T-helper 1 cell treated with Interleukin-12 subunit alpha and Interleukin-12 subunit beta and Interleukin-4 antibody, amounts not matched to agents 30 μg/mL and 1 μg/mL, for 36 hours (primary cell): ENCODE measurements around the gene GNB1.

Experiments
- H3K27ac Mint-ChIP-seq: one replicate; pipeline ENCODE4 v1.8.0; 2021; ENCODE audit warnings: mild to moderate bottlenecking, mixed read lengths
- H3K27me3 Mint-ChIP-seq: one replicate; pipeline ENCODE4 v1.8.0; 2021; ENCODE audit warnings: low read depth, mixed read lengths
- H3K36me3 Mint-ChIP-seq: one replicate; pipeline ENCODE4 v1.8.0; 2021; ENCODE audit warnings: low read depth, mixed read lengths
- H3K4me1 Mint-ChIP-seq: one replicate; pipeline ENCODE4 v1.8.0; 2021; ENCODE audit warnings: low read depth, mixed read lengths
- H3K4me3 Mint-ChIP-seq: one replicate; pipeline ENCODE4 v1.8.0; 2021; ENCODE audit warnings: mild to moderate bottlenecking, moderate library complexity, mixed read lengths
- H3K9me3 Mint-ChIP-seq: one replicate; pipeline ENCODE4 v1.8.0; 2021; ENCODE audit warnings: mixed read lengths

Gene GNB1

GRCh38 chr1:1794999-1795398 is 95.9 kb downstream of the GNB1 start:
- peaks cover 5% of the 10 kb centered on the region for H3K4me1 Mint-ChIP-seq
- H3K9me3 Mint-ChIP-seq = no peaks in the 10 kb centered on the region
- H3K36me3 Mint-ChIP-seq = peaks cover 44% of the 10 kb centered on the region
- no peaks in the 10 kb centered on the region for H3K27me3 Mint-ChIP-seq
- no peak overlapping the region for H3K27ac Mint-ChIP-seq
- no peak overlapping the region for H3K4me3 Mint-ChIP-seq

- Mint-ChIP-seq H3K36me3 (peaks cover 49% of the 10 kb centered on the region), H3K4me1 (peaks cover 5% of the 10 kb centered on the region), H3K9me3 (no peaks in the 10 kb centered on the region), H3K27ac (peak overlapping the region; percentile 12), H3K27me3 (no peaks in the 10 kb centered on the region), H3K4me3 (no peak overlapping the region)
Observed at GRCh38 chr1:1793481-1794244, 97.2 kb downstream of the GNB1 start.

- H3K4me1 Mint-ChIP-seq = peaks cover 7% of the 10 kb centered on the region
- peaks cover 60% of the 10 kb centered on the region for H3K36me3 Mint-ChIP-seq
- H3K27ac Mint-ChIP-seq = peak overlapping the region; percentile 26
- H3K4me3 Mint-ChIP-seq = no peak overlapping the region
- no peaks in the 10 kb centered on the region for H3K9me3 Mint-ChIP-seq
- no peaks in the 10 kb centered on the region for H3K27me3 Mint-ChIP-seq
Observed at GRCh38 chr1:1788646-1789431, 102.0 kb downstream of the GNB1 start.

GRCh38 chr1:1788136-1788535 is 102.8 kb downstream of the GNB1 start:
- H3K4me1 Mint-ChIP-seq = peaks cover 7% of the 10 kb centered on the region
- H3K27ac Mint-ChIP-seq = no peak overlapping the region
- no peak overlapping the region for H3K4me3 Mint-ChIP-seq
- peaks cover 53% of the 10 kb centered on the region for H3K36me3 Mint-ChIP-seq
- no peaks in the 10 kb centered on the region for H3K9me3 Mint-ChIP-seq
- no peaks in the 10 kb centered on the region for H3K27me3 Mint-ChIP-seq

- H3K36me3 Mint-ChIP-seq = peaks cover 47% of the 10 kb centered on the region
- H3K27me3 Mint-ChIP-seq = no peaks in the 10 kb centered on the region
- no peak overlapping the region for H3K4me3 Mint-ChIP-seq
- no peaks in the 10 kb centered on the region for H3K9me3 Mint-ChIP-seq
- no peak overlapping the region for H3K27ac Mint-ChIP-seq
- peaks cover 8% of the 10 kb centered on the region for H3K4me1 Mint-ChIP-seq
Observed at GRCh38 chr1:1786836-1787605, 103.9 kb downstream of the GNB1 start.

- no peak overlapping the region for H3K27ac Mint-ChIP-seq
Observed at GRCh38 chr1:1785666-1786065, 105.2 kb downstream of the GNB1 start.

GRCh38 chr1:1784933-1785332 is 106.0 kb downstream of the GNB1 start:
- no peaks in the 10 kb centered on the region for H3K9me3 Mint-ChIP-seq
- H3K4me1 Mint-ChIP-seq = peaks cover 28% of the 10 kb centered on the region
- H3K27me3 Mint-ChIP-seq = no peaks in the 10 kb centered on the region
- H3K36me3 Mint-ChIP-seq = peaks cover 35% of the 10 kb centered on the region
- no peak overlapping the region for H3K27ac Mint-ChIP-seq
- no peak overlapping the region for H3K4me3 Mint-ChIP-seq

More at GRCh38 chr1:1785666-1786065, 105.2 kb downstream of the GNB1 start:
- peaks cover 20% of the 10 kb centered on the region for H3K4me1 Mint-ChIP-seq
- no peaks in the 10 kb centered on the region for H3K9me3 Mint-ChIP-seq
- no peak overlapping the region for H3K4me3 Mint-ChIP-seq
- peaks cover 42% of the 10 kb centered on the region for H3K36me3 Mint-ChIP-seq
- H3K27me3 Mint-ChIP-seq = no peaks in the 10 kb centered on the region

- Mint-ChIP-seq H3K4me3 (peak overlapping the region; percentile 19), H3K27ac (peak overlapping the region; percentile 67), H3K9me3 (no peaks in the 10 kb centered on the region), H3K4me1 (peaks cover 35% of the 10 kb centered on the region), H3K27me3 (no peaks in the 10 kb centered on the region), H3K36me3 (peaks cover 27% of the 10 kb centered on the region)
Observed at GRCh38 chr1:1783320-1783719, 107.6 kb downstream of the GNB1 start.

GRCh38 chr1:1782399-1783221 is 108.3 kb downstream of the GNB1 start:
- Mint-ChIP-seq H3K9me3 (no peaks in the 10 kb centered on the region), H3K4me3 (no peak overlapping the region), H3K27ac (peak overlapping the region; percentile 67), H3K27me3 (no peaks in the 10 kb centered on the region), H3K4me1 (peaks cover 35% of the 10 kb centered on the region), H3K36me3 (peaks cover 23% of the 10 kb centered on the region)

- H3K4me3 Mint-ChIP-seq = peak overlapping the region; percentile 2
- H3K9me3 Mint-ChIP-seq = no peaks in the 10 kb centered on the region
- no peaks in the 10 kb centered on the region for H3K27me3 Mint-ChIP-seq
- peak overlapping the region; percentile 95 for H3K27ac Mint-ChIP-seq
- peaks cover 40% of the 10 kb centered on the region for H3K4me1 Mint-ChIP-seq
- H3K36me3 Mint-ChIP-seq = peaks cover 15% of the 10 kb centered on the region
Observed at GRCh38 chr1:1781526-1781903, 109.4 kb downstream of the GNB1 start.

- H3K4me1 Mint-ChIP-seq = peaks cover 44% of the 10 kb centered on the region
- no peaks in the 10 kb centered on the region for H3K27me3 Mint-ChIP-seq
- H3K36me3 Mint-ChIP-seq = peaks cover 13% of the 10 kb centered on the region
Observed at GRCh38 chr1:1780598-1781525, 110.0 kb downstream of the GNB1 start.

GRCh38 chr1:1779691-1780597 is 110.9 kb downstream of the GNB1 start:
- Mint-ChIP-seq H3K27ac (peak overlapping the region; percentile 95), H3K27me3 (no peaks in the 10 kb centered on the region), H3K4me3 (peak overlapping the region; percentile 80), H3K4me1 (peaks cover 52% of the 10 kb centered on the region), H3K36me3 (peaks cover 14% of the 10 kb centered on the region), H3K9me3 (no peaks in the 10 kb centered on the region)

More at GRCh38 chr1:1780598-1781525, 110.0 kb downstream of the GNB1 start:
- peak overlapping the region; percentile 80 for H3K4me3 Mint-ChIP-seq
- H3K9me3 Mint-ChIP-seq = no peaks in the 10 kb centered on the region
- peak overlapping the region; percentile 95 for H3K27ac Mint-ChIP-seq
